GM21528 (cell line): Measurements from ENCODE around the gene MYOZ3.

ENCODE experiments used
- ATAC-seq: cut with Tn5 transposase; IDR thresholded peaks from one replicate; pipeline ENCODE4 v1.9.1; 2021; ENCODE audit warnings: mild to moderate bottlenecking, moderate library complexity; ENCODE audit not compliant: unreplicated experiment, low FRiP score

Gene MYOZ3, protein sequence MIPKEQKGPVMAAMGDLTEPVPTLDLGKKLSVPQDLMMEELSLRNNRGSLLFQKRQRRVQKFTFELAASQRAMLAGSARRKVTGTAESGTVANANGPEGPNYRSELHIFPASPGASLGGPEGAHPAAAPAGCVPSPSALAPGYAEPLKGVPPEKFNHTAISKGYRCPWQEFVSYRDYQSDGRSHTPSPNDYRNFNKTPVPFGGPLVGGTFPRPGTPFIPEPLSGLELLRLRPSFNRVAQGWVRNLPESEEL

DNA sequence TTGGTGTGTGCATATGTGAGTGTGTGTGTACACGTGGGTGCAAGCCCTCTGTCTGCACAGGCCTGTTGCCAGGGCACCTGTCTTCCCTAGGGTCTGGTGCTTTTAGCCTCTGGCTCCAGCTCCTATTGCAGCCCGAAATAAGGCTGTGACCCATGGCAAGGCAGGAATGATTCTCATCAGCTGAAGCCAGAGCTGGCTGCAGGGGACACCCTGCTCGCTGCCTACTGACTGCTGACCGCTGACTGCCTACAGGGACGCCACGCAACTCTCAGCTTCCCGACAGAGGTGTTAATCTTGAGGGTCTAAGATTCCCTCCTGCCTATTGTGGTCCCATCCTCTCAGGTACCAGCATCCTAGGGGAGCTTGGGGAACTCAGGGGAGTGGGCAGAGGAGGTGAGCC is at the start of gene MYOZ3:
MYOZ3 (plus strand) TSS at position 166 of the 400 bp plus-strand sequence. CDS start 1,691 bp downstream, outside the sequence.
- ATAC-seq: no peak

DNA sequence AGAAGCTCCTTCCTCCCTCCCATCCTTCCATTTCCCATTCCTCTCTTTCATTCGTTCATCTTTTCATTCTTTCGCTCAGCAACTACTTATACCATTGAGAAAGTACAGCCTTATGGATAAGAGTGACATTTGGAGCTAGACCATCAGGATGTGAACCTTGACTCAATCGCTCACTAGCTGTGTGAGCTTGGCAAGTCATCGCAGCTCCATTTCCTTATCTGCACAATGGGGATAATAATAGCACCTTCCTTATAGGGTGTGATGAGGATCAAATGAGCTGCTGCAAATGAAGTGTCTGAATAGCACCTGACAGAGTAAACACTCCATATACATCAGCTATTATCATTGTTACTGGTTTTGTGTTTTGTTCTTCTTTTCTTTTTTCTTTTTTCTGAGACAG is 48.6 kb upstream of the MYOZ3 start:
- no peak for ATAC-seq

DNA sequence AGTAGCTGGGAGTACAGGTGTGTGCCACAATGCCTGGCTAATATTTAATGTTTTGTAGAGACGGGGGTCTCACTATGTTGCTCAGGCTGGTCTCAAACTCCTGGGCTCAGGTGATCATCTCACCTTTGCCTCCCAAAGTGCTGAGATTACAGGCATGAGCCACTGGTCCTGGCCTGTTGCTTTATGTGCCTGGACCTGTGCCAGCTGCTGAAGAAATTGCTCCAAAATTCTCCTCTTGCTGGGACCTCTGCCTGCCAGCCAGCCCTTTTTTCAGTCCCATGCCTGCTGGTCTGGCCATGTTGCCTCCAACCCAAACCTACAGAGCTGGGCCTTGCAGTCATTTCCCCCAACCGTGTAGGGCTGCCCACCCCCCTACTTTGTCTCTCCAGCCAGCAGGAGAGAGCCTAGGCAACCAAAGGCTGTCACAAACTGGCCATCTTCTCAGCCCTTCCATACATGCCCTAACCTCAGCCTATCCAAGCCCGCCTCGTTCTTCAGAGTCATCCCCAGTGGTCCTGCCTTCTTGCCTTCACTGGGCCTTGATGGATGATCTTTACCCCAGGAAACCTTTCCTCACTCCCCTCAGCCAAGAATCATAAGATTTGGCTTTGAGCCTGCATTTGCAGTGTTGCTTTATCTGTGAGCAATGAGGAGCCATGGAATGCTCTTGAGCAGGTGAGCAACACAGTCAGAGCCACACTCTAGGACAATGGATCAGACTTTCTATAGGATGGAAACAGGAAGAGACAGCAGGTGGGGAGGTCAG is 48.0 kb upstream of the MYOZ3 start:
- ATAC-seq: no peak

DNA sequence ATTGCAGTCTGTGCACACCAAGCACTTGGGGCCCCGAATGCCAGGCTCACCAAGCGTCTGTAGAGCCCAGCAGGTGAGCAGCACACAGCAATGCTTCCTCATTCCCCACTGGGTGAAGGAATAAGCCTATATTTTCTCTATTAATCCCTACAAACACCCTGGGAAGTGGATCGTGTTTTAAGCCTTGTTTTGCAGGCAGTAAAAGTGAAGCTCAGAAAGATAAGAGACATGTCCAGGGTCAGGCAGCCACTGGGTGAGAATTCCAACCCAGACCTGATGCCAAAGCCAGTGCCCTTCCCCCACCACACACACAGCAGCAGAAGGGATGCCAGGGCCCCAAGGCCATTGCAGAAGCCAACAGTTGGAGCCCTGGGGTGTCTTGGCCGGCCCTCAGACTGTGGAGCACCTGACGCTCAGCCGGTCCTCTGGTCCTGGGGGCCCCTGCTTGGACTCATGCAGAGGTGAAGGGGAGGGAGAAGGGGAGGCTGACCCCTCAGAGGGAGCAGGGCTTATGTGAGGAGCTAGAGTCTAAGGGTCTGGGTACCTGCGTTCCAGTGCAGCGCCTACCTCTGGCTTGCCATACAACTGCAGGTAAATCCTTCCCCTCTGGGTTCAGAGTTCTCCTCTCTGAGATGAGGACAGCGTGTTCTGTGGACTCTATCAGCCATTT is 46.9 kb upstream of the MYOZ3 start:
- ATAC-seq: no peak

DNA sequence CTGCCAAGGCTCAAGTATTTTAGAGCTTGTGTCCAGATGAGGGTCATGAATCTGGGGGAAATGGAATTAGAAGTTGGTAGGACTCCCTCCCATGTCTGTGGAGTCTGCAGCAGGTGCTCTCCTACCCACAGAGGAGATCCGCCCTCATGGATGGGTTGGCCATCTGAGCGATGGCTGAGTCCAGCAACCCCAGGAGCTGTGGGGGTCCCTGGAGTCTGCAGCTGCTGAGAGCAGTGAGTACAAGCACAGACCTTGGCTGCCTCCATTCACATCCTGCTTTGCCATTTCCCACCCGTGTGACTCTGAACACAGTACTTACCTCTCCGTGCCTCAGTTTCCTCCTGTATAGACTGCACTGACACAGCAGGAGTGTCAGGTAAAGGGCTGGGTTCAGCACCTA is 46.4 kb upstream of the MYOZ3 start:
- ATAC-seq: no peak

DNA sequence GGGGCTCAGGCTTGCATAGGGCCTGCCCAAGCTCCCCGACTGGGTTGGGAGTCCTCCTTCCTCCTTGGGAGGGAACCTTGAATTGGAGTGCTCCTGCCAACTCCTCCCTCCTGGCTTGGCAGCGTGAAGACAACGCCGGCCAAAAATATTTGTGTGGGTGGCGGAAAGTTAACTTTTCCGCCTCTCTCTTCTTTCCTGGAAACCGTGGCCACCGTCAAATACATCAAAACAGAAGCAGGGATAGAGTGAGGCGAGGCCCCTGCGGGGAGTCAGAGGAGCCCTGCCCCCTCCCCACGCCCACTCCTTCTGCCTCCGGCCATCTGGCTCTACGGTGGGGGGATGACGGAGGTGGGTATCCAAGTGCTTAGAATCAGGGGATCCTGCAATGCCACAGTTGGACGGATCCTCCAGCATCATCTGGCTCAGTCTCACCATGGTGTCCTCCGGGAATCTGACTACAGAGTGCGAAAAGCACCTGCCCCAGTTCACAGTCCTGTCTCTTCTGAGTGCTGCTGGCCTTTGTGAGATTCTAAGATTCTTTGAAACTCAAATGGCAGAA is 45.8 kb upstream of the MYOZ3 start:
- ATAC-seq: no peak

DNA sequence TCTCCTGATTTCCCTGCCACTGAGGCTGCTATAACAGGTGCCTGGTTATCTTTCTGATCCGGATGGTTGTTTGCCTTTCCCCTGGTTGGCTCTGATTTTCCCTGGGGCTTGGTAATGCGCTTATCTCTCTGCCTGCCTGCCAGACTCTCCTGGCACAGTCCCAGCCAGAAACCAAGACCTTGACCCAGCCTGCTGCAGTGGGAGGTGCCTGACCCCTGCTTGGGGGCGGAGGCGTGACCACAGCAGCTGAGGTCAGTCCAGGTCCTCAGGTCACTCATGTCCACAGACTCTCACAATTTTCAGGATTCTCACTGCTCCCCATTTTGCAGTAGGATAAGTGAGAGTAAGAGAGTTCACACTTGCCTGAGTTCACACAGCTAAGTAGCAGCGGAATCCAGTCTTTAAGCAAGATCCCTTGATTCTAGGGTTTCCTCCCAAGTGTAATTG is 45.0 kb upstream of the MYOZ3 start:
- ATAC-seq: no peak

DNA sequence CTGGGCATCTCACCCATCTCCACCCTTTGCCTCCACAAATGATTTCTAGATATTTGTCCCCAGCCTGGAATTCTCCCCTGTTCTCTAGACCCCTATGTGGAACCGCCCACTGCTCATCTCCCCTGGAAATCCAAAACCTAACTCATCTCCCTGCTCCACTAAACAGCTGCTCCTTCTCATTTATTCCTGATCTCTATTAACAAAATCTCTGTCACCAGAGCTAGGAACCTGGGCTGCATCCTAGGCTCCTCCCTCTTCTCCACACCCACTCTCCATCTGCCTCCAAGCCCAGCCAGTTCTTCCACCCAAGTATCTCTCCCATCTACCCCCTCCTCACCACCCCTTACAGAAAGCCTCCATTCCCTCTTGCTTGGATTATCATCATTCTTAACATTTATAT is 44.5 kb upstream of the MYOZ3 start:
- ATAC-seq: no peak

DNA sequence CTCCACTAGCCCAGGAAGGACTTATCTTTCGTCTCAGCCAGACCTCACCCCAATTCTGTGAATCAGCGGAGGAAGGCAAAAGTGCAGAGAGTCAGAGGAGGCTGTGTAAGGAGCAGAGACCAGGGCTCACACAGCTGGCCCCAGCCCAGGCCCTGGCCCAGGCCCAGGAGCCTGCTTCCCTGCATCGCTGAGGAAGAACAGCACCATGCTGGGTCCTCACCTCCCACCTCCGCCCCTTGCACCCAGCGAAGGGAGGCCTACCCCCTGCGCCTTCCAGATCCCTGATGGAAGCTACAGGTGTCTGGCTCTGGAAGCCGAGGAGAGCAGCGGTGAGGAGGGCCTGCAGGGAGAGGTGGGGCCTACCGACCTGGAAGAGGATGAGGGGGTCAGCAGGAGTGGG is 42.9 kb upstream of the MYOZ3 start:
- ATAC-seq: no peak

DNA sequence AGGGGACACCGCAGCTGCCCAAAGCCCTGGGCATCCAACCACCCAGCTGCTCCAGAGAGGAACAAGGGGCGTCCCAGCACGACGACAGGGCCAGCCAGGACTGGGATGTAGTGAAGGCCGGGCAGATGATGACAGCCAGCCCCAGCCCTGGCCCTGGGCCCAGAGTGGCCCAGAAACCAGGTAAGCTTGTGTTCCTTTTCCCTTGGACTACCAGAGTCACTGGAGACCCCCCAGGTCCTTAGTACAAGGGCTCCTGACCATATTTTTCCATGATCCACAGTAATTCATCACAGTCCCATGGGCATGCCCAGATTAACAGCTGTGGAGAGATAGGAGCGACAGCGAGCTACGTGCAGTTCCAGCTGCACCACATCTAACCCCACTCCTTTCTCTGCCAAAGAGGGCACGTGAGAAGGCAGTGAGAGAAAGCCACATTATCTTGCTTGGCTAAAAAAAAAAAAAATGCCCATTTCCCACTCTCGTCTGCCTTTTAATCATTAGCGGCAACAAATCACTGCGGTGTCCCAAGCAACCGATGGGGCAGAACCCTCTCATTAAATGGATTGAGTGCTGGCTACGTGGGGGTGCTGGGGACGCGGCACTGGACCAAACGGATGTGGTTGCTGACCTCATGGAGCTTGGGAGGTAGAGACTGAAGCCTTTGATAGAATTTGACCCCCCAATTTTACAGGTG is 42.3 kb upstream of the MYOZ3 start:
- no peak for ATAC-seq

DNA sequence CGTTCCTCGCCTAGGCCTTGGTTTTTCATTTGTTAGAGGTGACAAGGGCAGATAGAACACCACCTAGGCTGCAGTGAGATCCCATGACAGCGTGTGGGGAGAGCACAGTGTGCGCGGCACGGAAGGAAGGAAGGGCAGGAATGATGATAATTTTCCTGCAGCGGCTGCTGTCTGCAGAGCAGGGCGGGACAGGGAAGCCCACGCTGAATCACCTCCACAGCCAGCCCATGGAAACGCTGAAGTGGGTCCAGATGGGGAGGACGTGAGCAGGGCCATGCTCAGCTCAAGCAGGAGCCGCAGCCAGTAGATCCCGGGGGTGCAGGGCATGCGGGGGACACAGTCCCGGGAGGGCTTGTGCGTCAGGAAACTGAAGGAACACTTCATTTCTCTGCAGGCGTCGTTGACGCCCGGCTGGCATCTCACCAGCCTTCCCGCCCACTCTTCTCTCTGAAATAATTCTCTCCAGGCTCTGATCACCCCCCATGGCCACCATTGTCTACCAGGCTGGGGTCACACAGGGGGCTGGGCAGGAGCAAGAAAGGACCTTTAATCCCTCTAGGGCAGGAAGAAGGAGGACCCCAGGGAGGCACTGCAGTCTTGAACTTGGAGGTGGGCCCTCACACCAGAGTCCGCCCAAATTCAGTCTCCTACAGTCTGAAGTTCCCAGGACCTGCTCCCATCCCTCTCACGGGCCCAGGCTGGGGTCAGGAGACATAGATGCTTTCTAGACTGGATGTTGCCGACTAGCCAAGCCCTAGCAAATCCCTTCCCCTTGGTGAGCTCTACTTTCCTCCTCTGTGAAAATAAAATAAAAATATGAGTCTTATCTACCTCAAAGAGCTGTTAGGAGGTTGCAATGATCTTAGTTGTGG is 41.5 kb upstream of the MYOZ3 start:
- ATAC-seq: no peak

DNA sequence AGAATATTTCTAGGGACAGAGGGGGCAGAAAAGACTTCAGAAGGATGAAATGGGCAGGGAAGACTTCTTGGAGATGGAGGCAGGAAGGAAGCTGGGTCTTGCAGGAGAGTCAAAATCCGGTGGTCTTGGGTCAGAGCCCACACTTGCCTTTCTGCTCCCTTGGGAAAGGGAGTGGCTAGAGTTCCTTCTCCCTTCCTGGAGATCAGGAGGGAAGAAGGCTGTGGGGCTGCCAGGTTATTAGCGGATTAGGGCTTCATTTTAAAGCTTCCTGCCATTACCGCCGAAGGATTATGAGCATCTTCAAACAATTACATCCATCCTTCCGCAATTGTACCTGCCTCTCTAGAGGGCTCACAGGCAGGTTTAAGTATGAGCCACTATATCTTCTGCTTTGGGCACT is 39.8 kb upstream of the MYOZ3 start:
- no peak for ATAC-seq

DNA sequence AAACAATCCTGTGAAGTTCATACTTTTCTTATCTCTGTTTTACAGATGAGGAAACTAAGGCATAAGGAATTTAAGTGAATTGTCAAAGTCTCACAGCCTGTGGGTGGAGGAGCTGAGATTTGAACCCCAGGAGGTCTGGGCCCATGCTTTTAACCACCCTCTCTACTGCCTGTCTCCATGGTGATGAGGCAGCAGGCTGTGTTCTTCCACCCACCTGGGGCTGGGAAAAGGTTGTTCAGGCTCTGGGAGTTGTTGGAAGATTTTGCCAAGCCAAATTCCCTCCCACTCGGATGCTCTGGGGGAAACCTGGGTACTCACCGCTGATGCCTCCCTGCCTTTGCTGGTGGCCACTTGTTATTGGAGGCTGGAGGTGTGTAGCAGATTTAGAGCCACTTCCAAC is 38.9 kb upstream of the MYOZ3 start:
- ATAC-seq: no peak

DNA sequence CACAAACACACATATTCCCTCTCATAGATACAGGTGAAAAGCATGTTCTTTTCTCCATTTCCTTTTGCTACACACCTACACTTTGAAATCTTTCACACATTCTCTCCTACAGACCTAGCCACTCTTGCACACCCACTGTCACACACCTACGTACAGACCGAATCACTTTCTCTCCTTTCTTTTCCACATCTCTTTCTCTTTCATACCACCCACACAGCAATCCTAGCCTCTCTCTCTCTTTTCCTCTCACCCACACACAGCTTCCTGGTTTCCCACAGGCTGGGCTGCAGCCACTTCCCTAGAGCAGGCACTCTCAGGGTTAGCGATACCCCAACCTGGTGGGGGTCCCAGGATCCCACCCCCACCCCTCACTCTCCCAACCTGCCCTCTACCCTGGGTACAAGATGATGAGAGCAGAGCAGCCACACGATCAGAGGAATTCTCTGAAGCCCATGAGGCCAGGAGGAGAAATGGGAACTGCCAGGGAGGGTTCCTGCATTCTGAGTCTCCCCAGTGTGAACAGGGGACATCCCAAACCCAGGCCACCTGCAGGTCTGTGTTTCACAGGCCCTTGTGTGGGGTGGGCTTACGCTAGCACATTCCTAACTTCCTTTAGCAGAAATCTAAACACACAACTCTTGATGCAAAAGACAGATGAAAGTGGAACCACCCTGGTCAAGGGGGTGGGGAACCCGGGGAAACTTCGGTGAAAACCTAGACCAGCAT is 37.7 kb upstream of the MYOZ3 start:
- no peak for ATAC-seq

DNA sequence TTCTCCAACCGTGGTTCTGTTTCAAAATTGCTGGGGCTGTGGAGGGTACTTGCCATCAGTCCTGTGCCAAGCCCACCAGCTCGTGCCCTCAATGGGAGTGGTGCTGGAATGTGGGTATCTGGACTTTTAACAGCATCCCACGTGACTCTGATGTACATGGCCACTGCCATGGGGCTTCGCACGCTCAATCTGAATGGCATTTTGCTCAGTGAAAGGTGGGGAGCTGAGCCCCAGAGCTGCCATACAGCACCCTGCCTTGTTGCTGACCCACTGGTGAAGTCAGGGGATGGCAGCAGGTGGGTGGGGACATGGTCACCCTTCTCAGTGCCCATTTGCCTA is 37.2 kb upstream of the MYOZ3 start:
- ATAC-seq: no peak

DNA sequence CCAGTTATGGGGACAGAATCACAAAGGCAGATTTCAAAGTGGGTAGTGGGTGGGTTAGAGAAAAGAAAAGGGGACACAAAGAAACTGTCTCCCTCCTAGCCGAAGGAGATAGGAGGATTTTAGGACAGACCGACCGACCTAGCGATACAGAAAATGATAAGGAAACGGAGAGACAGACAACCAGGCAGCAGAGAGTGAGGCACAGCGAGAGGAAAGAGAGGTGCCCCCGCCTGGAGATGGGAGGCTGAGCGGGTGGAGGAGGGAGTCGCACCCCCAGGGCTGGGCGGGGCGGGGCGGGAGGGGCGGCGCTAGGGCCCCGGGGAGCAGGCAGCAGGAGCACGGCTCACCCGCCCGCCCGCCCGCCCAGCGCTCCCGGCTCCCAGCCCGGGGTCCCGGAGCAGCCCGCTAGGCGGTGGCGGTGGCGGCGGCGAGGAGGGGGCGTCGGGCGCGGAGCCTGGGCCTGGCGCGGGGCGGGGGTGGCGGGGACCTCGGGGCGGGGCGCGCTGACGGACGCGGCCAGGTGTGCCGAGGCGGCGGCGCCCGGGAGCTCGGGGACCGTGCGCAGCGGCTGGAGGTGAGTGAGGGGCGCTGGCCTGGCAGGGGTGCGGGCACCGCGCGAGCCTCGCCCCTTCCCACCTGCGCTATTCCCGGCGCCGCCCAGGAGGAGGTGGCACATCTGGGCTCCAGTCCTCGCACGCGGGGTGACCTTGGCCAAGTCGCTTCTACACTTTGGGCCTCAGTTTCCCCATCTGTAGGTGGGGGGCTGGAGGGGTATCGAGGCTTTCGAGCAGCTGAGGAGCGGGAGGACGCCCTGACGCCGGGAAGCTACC is 36.5 kb upstream of the MYOZ3 start:
- ATAC-seq: no peak

DNA sequence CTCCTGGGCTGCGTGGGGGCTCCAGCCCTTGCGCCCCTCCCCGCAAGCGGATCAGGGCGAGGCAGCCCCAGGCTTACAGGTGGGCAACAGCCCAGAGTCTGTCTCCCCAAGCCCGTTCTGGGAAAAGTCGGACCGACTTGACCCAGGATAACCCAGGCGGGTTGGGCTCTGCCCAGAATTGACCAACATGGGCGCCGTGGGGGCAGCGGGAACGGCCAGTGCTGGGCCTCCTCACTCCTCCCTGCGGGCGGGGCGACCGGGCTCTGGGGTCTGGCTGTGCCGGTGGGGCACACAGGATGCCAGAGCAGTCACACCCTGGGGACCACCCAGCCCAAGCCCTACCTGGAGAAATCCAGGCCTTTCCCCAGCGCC is 35.9 kb upstream of the MYOZ3 start:
- no peak for ATAC-seq
